ENCODE data around the gene DAP3. TPM values are rescaled to one million over a fixed set of nuclear protein-coding genes. Genes with fewer than 3 reads are reported as not detected.
A peak's percentile ranks its signal among the peaks of the same experiment; 100 is the strongest.

Gene DAP3
- total and polyA plus RNA-seq, 2 experiments from 2014 or later: 41.1 to 82.2 TPM

GRCh38 chr1:155688324-155689080 is 389 bp upstream of the DAP3 start, which contains the start of gene YY1AP1:
Gene YY1AP1 (minus strand): TSS chr1:155688774. CDS start chr1:155680436, 8,338 bp downstream.
- Histone ChIP-seq H2AFZ (peak within 1 kb of the TSS; percentile 88), H3K4me1 (ENCODE audit: insufficient read depth) (peaks cover 25% of the 10 kb centered on the region), H3K27ac (peak within 1 kb of the TSS; percentile 94), H3K9me3 (ENCODE audit: low read depth) (no peaks in the 10 kb centered on the region), H3K27me3 (replicated peaks; ENCODE audit: insufficient read depth) (no peaks in the 10 kb centered on the region), H3K36me3 (ENCODE audit: low read depth) (peaks cover 12% of the 10 kb centered on the region; the same call in 1 of the 2 replicates), H4K20me1 (ENCODE audit: insufficient read depth) (peaks cover 16% of the 10 kb centered on the region; the same call in 1 of the 2 replicates), H3K4me2 (ENCODE audit: unreplicated experiment) (peak within 1 kb of the TSS; percentile 90), H3K4me3 (peak within 1 kb of the TSS; percentile 95), H3K9me2 (ENCODE audit: insufficient read depth) (no peaks in the 10 kb centered on the region), H3F3A (ENCODE audit: insufficient read depth) (0 out of 2 replicates have a peak, but pooled peaks cover 3% of the 10 kb centered on the region), H3K9ac (peak within 1 kb of the TSS; percentile 96), H3K79me2 (ENCODE audit: insufficient read depth) (peaks cover 93% of the 10 kb centered on the region)
- in situ Hi-C loops (cut with MboI): no loop called here
- 0 to 1% methylated on average over 56 to 80 of the region's 81 CpGs for WGBS, 2 experiments (ENCODE audit: low coverage in 1 of 2, low lambda C conversion rate in 2 of 2, missing lambda C conversion rate in 2 of 2)
- DNase-seq: peak; percentile 94
- TF ChIP-seq EZH2 (IDR thresholded peaks at IDR 0.05; ENCODE audit: insufficient read depth, poor library complexity, severe bottlenecking): no peak
- no peak for TF ChIP-seq EZH2phosphoT487 (IDR thresholded peaks at IDR 0.05; ENCODE audit: insufficient read depth, low read depth)

- WGBS, 2 experiments (ENCODE audit: low coverage in 1 of 2, low lambda C conversion rate in 2 of 2, missing lambda C conversion rate in 2 of 2): 98 to 99% methylated on average over 8 of the region's 8 CpGs
- H3K9me2 ChIP-seq (ENCODE audit: insufficient read depth): no peaks in the 10 kb centered on the region
- no peaks in the 10 kb centered on the region for H3K9me3 ChIP-seq (ENCODE audit: low read depth)
- H2AFZ ChIP-seq: no peak overlapping the region
- no peak overlapping the region for H3K27ac ChIP-seq
- DNase-seq: no peak
- peaks cover 12% of the 10 kb centered on the region; the same call in 1 of the 2 replicates for H3K36me3 ChIP-seq (ENCODE audit: low read depth)
- no peak overlapping the region for H3K9ac ChIP-seq
- no peaks in the 10 kb centered on the region; the same call in 1 of the 2 replicates for H4K20me1 ChIP-seq (ENCODE audit: insufficient read depth)
- no peak overlapping the region for H3K4me3 ChIP-seq
- H3K4me1 ChIP-seq (ENCODE audit: insufficient read depth): peaks cover 14% of the 10 kb centered on the region
- H3K27me3 ChIP-seq (replicated peaks; ENCODE audit: insufficient read depth): no peaks in the 10 kb centered on the region
- H3K4me2 ChIP-seq (ENCODE audit: unreplicated experiment): no peak overlapping the region
- 0 out of 2 replicates have a peak, but pooled peaks cover 3% of the 10 kb centered on the region for H3F3A ChIP-seq (ENCODE audit: insufficient read depth)
- TF ChIP-seq EZH2 (IDR thresholded peaks at IDR 0.05; ENCODE audit: insufficient read depth, poor library complexity, severe bottlenecking): no peak
- no peak for TF ChIP-seq EZH2phosphoT487 (IDR thresholded peaks at IDR 0.05; ENCODE audit: insufficient read depth, low read depth)
- H3K79me2 ChIP-seq (ENCODE audit: insufficient read depth): peaks cover 93% of the 10 kb centered on the region
- in situ Hi-C loops (cut with MboI): no loop called here
Observed at GRCh38 chr1:155691992-155692528, 3.2 kb downstream of the DAP3 start.

GRCh38 chr1:155694167-155694566 is 5.3 kb downstream of the DAP3 start:
- Histone ChIP-seq H3K4me2 (ENCODE audit: unreplicated experiment) (no peak overlapping the region), H3K36me3 (ENCODE audit: low read depth) (peaks cover 12% of the 10 kb centered on the region; the same call in 1 of the 2 replicates), H3F3A (ENCODE audit: insufficient read depth) (peaks cover 16% of the 10 kb centered on the region), H3K27me3 (replicated peaks; ENCODE audit: insufficient read depth) (no peaks in the 10 kb centered on the region), H3K27ac (no peak overlapping the region), H3K4me1 (ENCODE audit: insufficient read depth) (peaks cover 19% of the 10 kb centered on the region), H3K79me2 (ENCODE audit: insufficient read depth) (peaks cover 100% of the 10 kb centered on the region), H3K9me2 (ENCODE audit: insufficient read depth) (no peaks in the 10 kb centered on the region), H4K20me1 (ENCODE audit: insufficient read depth) (no peaks in the 10 kb centered on the region; the same call in 1 of the 2 replicates), H3K9me3 (ENCODE audit: low read depth) (no peaks in the 10 kb centered on the region), H3K4me3 (no peak overlapping the region), H3K9ac (no peak overlapping the region), H2AFZ (no peak overlapping the region)
- in situ Hi-C loops (cut with MboI): no loop called here
- TF ChIP-seq EZH2phosphoT487 (IDR thresholded peaks at IDR 0.05; ENCODE audit: insufficient read depth, low read depth) (no peak), EZH2 (IDR thresholded peaks at IDR 0.05; ENCODE audit: insufficient read depth, poor library complexity, severe bottlenecking) (no peak)
- WGBS, 2 experiments (ENCODE audit: low coverage in 1 of 2, low lambda C conversion rate in 2 of 2, missing lambda C conversion rate in 2 of 2): 93 to 94% methylated on average over 7 of the region's 7 CpGs
- no peak for DNase-seq

GRCh38 chr1:155695072-155695471 is 6.2 kb downstream of the DAP3 start:
- H3K4me2 ChIP-seq (ENCODE audit: unreplicated experiment): no peak overlapping the region
- H2AFZ ChIP-seq: no peak overlapping the region
- peaks cover 12% of the 10 kb centered on the region for H3K4me1 ChIP-seq (ENCODE audit: insufficient read depth)
- WGBS, 2 experiments (ENCODE audit: low coverage in 1 of 2, low lambda C conversion rate in 2 of 2, missing lambda C conversion rate in 2 of 2): 16 to 18% methylated on average over 4 of the region's 4 CpGs
- H3K9me3 ChIP-seq (ENCODE audit: low read depth): no peaks in the 10 kb centered on the region
- H3K36me3 ChIP-seq (ENCODE audit: low read depth): peaks cover 12% of the 10 kb centered on the region; the same call in 1 of the 2 replicates
- no peak for DNase-seq
- H3K9me2 ChIP-seq (ENCODE audit: insufficient read depth): no peaks in the 10 kb centered on the region
- H3K9ac ChIP-seq: no peak overlapping the region
- no peaks in the 10 kb centered on the region for H3K27me3 ChIP-seq (replicated peaks; ENCODE audit: insufficient read depth)
- in situ Hi-C loops (cut with MboI): no loop called here
- H4K20me1 ChIP-seq (ENCODE audit: insufficient read depth): no peaks in the 10 kb centered on the region; the same call in 1 of the 2 replicates
- TF ChIP-seq EZH2 (IDR thresholded peaks at IDR 0.05; ENCODE audit: insufficient read depth, poor library complexity, severe bottlenecking) (no peak), EZH2phosphoT487 (IDR thresholded peaks at IDR 0.05; ENCODE audit: insufficient read depth, low read depth) (no peak)
- H3F3A ChIP-seq (ENCODE audit: insufficient read depth): peaks cover 16% of the 10 kb centered on the region
- no peak overlapping the region for H3K27ac ChIP-seq
- H3K79me2 ChIP-seq (ENCODE audit: insufficient read depth): peaks cover 100% of the 10 kb centered on the region
- no peak overlapping the region for H3K4me3 ChIP-seq

Data from GM23248 (cell line).